Measurements from ENCODE around the gene RNF220. TPM values are rescaled to one million over a fixed set of nuclear protein-coding genes. Genes with fewer than 3 reads are reported as not detected.
"Not testable (repeated sequence)": the region's sequence is repeated elsewhere in the genome, so short reads cannot be mapped to it uniquely, and the experiment has no call there.

The RNF220 gene
- total and polyA plus RNA-seq, 9 donors = 54.5 to 63.4 (median 56.7) TPM

GRCh38 chr1:44485934-44486460 is 80.9 kb downstream of the RNF220 start:
- no peak for DNase-seq
- WGBS (ENCODE audit: insufficient coverage) = 0% methylated on average over 1 of the region's 5 CpGs
- no peaks in the 10 kb centered on the region for H3K27me3 ChIP-seq (ENCODE audit: control insufficient read depth, insufficient read depth, low read length)
- H3K27ac ChIP-seq (ENCODE audit: low read length) = no peak overlapping the region
- peaks cover 5% of the 10 kb centered on the region for H3K4me1 ChIP-seq (ENCODE audit: control insufficient read depth, insufficient read depth, low read length)
- no peaks in the 10 kb centered on the region for H3K36me3 ChIP-seq (ENCODE audit: control insufficient read depth, insufficient read depth, low read length)
- H3K9me3 ChIP-seq (replicated peaks; ENCODE audit: control insufficient read depth, low read depth, low read length) = no peaks in the 10 kb centered on the region
- H3K4me3 ChIP-seq (ENCODE audit: low read length) = no peak overlapping the region

GRCh38 chr1:44489481-44489880 is 84.4 kb downstream of the RNF220 start:
- 84% methylated on average over 4 of the region's 5 CpGs for WGBS (ENCODE audit: insufficient coverage)
- Histone ChIP-seq H3K27me3 (ENCODE audit: control insufficient read depth, insufficient read depth, low read length) (no peaks in the 10 kb centered on the region), H3K27ac (ENCODE audit: low read length) (no peak overlapping the region), H3K4me1 (ENCODE audit: control insufficient read depth, insufficient read depth, low read length) (peaks cover 5% of the 10 kb centered on the region), H3K9me3 (replicated peaks; ENCODE audit: control insufficient read depth, low read depth, low read length) (no peaks in the 10 kb centered on the region), H3K4me3 (ENCODE audit: low read length) (no peak overlapping the region), H3K36me3 (ENCODE audit: control insufficient read depth, insufficient read depth, low read length) (no peaks in the 10 kb centered on the region)
- no peak for DNase-seq

GRCh38 chr1:44496541-44497171 is 91.6 kb downstream of the RNF220 start:
- H3K36me3 ChIP-seq (ENCODE audit: control insufficient read depth, insufficient read depth, low read length) = no peaks in the 10 kb centered on the region
- no peak overlapping the region for H3K4me3 ChIP-seq (ENCODE audit: low read length)
- peaks cover 10% of the 10 kb centered on the region for H3K4me1 ChIP-seq (ENCODE audit: control insufficient read depth, insufficient read depth, low read length)
- H3K9me3 ChIP-seq (replicated peaks; ENCODE audit: control insufficient read depth, low read depth, low read length) = no peaks in the 10 kb centered on the region
- WGBS (ENCODE audit: insufficient coverage) = 68% methylated on average over 3 of the region's 6 CpGs
- no peak overlapping the region for H3K27ac ChIP-seq (ENCODE audit: low read length)
- peaks cover 20% of the 10 kb centered on the region for H3K27me3 ChIP-seq (ENCODE audit: control insufficient read depth, insufficient read depth, low read length)
- DNase-seq = no peak

- WGBS (ENCODE audit: insufficient coverage) = 66% methylated on average over 5 of the region's 12 CpGs
- Histone ChIP-seq H3K36me3 (ENCODE audit: control insufficient read depth, insufficient read depth, low read length) (no peaks in the 10 kb centered on the region), H3K4me1 (ENCODE audit: control insufficient read depth, insufficient read depth, low read length) (peaks cover 13% of the 10 kb centered on the region), H3K27ac (ENCODE audit: low read length) (no peak overlapping the region), H3K9me3 (replicated peaks; ENCODE audit: control insufficient read depth, low read depth, low read length) (no peaks in the 10 kb centered on the region), H3K27me3 (ENCODE audit: control insufficient read depth, insufficient read depth, low read length) (peaks cover 20% of the 10 kb centered on the region), H3K4me3 (ENCODE audit: low read length) (no peak overlapping the region)
- DNase-seq = no peak
Observed at GRCh38 chr1:44497422-44498170, 92.5 kb downstream of the RNF220 start.

GRCh38 chr1:44499306-44499705 is 94.3 kb downstream of the RNF220 start:
- H3K27ac ChIP-seq (ENCODE audit: low read length) = no peak overlapping the region
- no peaks in the 10 kb centered on the region for H3K9me3 ChIP-seq (replicated peaks; ENCODE audit: control insufficient read depth, low read depth, low read length)
- peaks cover 13% of the 10 kb centered on the region for H3K4me1 ChIP-seq (ENCODE audit: control insufficient read depth, insufficient read depth, low read length)
- H3K4me3 ChIP-seq (ENCODE audit: low read length) = no peak overlapping the region
- no peaks in the 10 kb centered on the region for H3K36me3 ChIP-seq (ENCODE audit: control insufficient read depth, insufficient read depth, low read length)
- no peak for DNase-seq
- H3K27me3 ChIP-seq (ENCODE audit: control insufficient read depth, insufficient read depth, low read length) = peaks cover 20% of the 10 kb centered on the region
- 83% methylated on average over 3 of the region's 3 CpGs for WGBS (ENCODE audit: insufficient coverage)

- Histone ChIP-seq H3K9me3 (replicated peaks; ENCODE audit: control insufficient read depth, low read depth, low read length) (no peaks in the 10 kb centered on the region), H3K36me3 (ENCODE audit: control insufficient read depth, insufficient read depth, low read length) (no peaks in the 10 kb centered on the region), H3K27me3 (ENCODE audit: control insufficient read depth, insufficient read depth, low read length) (peaks cover 22% of the 10 kb centered on the region), H3K4me1 (ENCODE audit: control insufficient read depth, insufficient read depth, low read length) (peaks cover 18% of the 10 kb centered on the region), H3K4me3 (ENCODE audit: low read length) (no peak overlapping the region), H3K27ac (ENCODE audit: low read length) (no peak overlapping the region)
- peak; percentile 31 for DNase-seq
- WGBS (ENCODE audit: insufficient coverage) = 35% methylated on average over 10 of the region's 17 CpGs
Observed at GRCh38 chr1:44500181-44501046, 95.4 kb downstream of the RNF220 start.

- Histone ChIP-seq H3K4me3 (ENCODE audit: low read length) (no peak overlapping the region), H3K36me3 (ENCODE audit: control insufficient read depth, insufficient read depth, low read length) (no peaks in the 10 kb centered on the region), H3K4me1 (ENCODE audit: control insufficient read depth, insufficient read depth, low read length) (peaks cover 21% of the 10 kb centered on the region), H3K27me3 (ENCODE audit: control insufficient read depth, insufficient read depth, low read length) (peaks cover 22% of the 10 kb centered on the region), H3K27ac (ENCODE audit: low read length) (peak overlapping the region; percentile 38), H3K9me3 (replicated peaks; ENCODE audit: control insufficient read depth, low read depth, low read length) (no peaks in the 10 kb centered on the region)
- DNase-seq = peak; percentile 62
- WGBS (ENCODE audit: insufficient coverage) = 28% methylated on average over 5 of the region's 13 CpGs
Observed at GRCh38 chr1:44501047-44501890, 96.2 kb downstream of the RNF220 start.

GRCh38 chr1:44502823-44503222 is 97.8 kb downstream of the RNF220 start:
- Histone ChIP-seq H3K27me3 (ENCODE audit: control insufficient read depth, insufficient read depth, low read length) (peaks cover 30% of the 10 kb centered on the region), H3K4me1 (ENCODE audit: control insufficient read depth, insufficient read depth, low read length) (peaks cover 32% of the 10 kb centered on the region)
- DNase-seq; H3K36me3 ChIP-seq (ENCODE audit: control insufficient read depth, insufficient read depth, low read length); H3K4me3 ChIP-seq (ENCODE audit: low read length); H3K27ac ChIP-seq (ENCODE audit: low read length); H3K9me3 ChIP-seq (replicated peaks; ENCODE audit: control insufficient read depth, low read depth, low read length): not testable (repeated sequence)
- WGBS (ENCODE audit: insufficient coverage) = 91% methylated on average over 2 of the region's 6 CpGs

- no peak overlapping the region for H3K4me3 ChIP-seq (ENCODE audit: low read length)
- no peak for DNase-seq
- no peaks in the 10 kb centered on the region for H3K36me3 ChIP-seq (ENCODE audit: control insufficient read depth, insufficient read depth, low read length)
- H3K27me3 ChIP-seq (ENCODE audit: control insufficient read depth, insufficient read depth, low read length) = peaks cover 32% of the 10 kb centered on the region
- peaks cover 34% of the 10 kb centered on the region for H3K4me1 ChIP-seq (ENCODE audit: control insufficient read depth, insufficient read depth, low read length)
- WGBS (ENCODE audit: insufficient coverage) = 93% methylated on average over 3 of the region's 6 CpGs
- no peak overlapping the region for H3K27ac ChIP-seq (ENCODE audit: low read length)
- H3K9me3 ChIP-seq (replicated peaks; ENCODE audit: control insufficient read depth, low read depth, low read length) = no peaks in the 10 kb centered on the region
Observed at GRCh38 chr1:44503625-44504024, 98.6 kb downstream of the RNF220 start.
